ENCODE measurements around the gene MUC6.

The MUC6 gene

GRCh38 chr11:1038921-1039320, 2.4 kb upstream of the MUC6 start:
- Histone ChIP-seq H3K27ac (no peak overlapping the region), H3K36me3 (no peaks in the 10 kb centered on the region), H3K27me3 (no peaks in the 10 kb centered on the region), H3K4me1 (ENCODE audit: control insufficient read depth in 1 of 2, insufficient read depth in 1 of 2, low read depth in 1 of 2, low read length in 1 of 2) (no peaks in the 10 kb centered on the region), H3K9me3 (no peaks in the 10 kb centered on the region), H3K4me3 (ENCODE audit: low read depth in 1 of 2, low read length in 1 of 2) (no peak overlapping the region)
- TF ChIP-seq CTCF (IDR thresholded peaks at IDR 0.05), result no peak

- Histone ChIP-seq H3K9me3 (no peaks in the 10 kb centered on the region), H3K4me3 (ENCODE audit: low read depth in 1 of 2, low read length in 1 of 2) (no peak overlapping the region), H3K27me3 (no peaks in the 10 kb centered on the region), H3K27ac (no peak overlapping the region), H3K4me1 (ENCODE audit: control insufficient read depth in 1 of 2, insufficient read depth in 1 of 2, low read depth in 1 of 2, low read length in 1 of 2) (no peaks in the 10 kb centered on the region), H3K36me3 (no peaks in the 10 kb centered on the region)
- no peak for TF ChIP-seq CTCF (IDR thresholded peaks at IDR 0.05)
These were observed 1.8 kb upstream of the MUC6 start for GRCh38 chr11:1038361-1038760.

- H3K9me3 ChIP-seq, result no peaks in the 10 kb centered on the region
- no peaks in the 10 kb centered on the region for H3K4me1 ChIP-seq (ENCODE audit: control insufficient read depth in 1 of 2, insufficient read depth in 1 of 2, low read depth in 1 of 2, low read length in 1 of 2)
- no peaks in the 10 kb centered on the region for H3K27me3 ChIP-seq
- no peak for TF ChIP-seq CTCF (IDR thresholded peaks at IDR 0.05)
- no peak overlapping the region for H3K27ac ChIP-seq
- no peak overlapping the region for H3K4me3 ChIP-seq (ENCODE audit: low read depth in 1 of 2, low read length in 1 of 2)
- no peaks in the 10 kb centered on the region for H3K36me3 ChIP-seq
These were observed 1.1 kb upstream of the MUC6 start for GRCh38 chr11:1037506-1038055.

GRCh38 chr11:1036931-1037330, 413 bp upstream of the MUC6 start:
- no peaks in the 10 kb centered on the region for H3K36me3 ChIP-seq
- H3K4me3 ChIP-seq (ENCODE audit: low read depth in 1 of 2, low read length in 1 of 2), result no peak overlapping the region
- no peaks in the 10 kb centered on the region for H3K27me3 ChIP-seq
- no peak for TF ChIP-seq CTCF (IDR thresholded peaks at IDR 0.05)
- no peaks in the 10 kb centered on the region for H3K9me3 ChIP-seq
- H3K4me1 ChIP-seq (ENCODE audit: control insufficient read depth in 1 of 2, insufficient read depth in 1 of 2, low read depth in 1 of 2, low read length in 1 of 2), result no peaks in the 10 kb centered on the region
- H3K27ac ChIP-seq, result no peak overlapping the region

- H3K36me3 ChIP-seq, result no peaks in the 10 kb centered on the region
- H3K4me3 ChIP-seq (ENCODE audit: low read depth in 1 of 2, low read length in 1 of 2), result no peak overlapping the region
- no peaks in the 10 kb centered on the region for H3K27me3 ChIP-seq
- H3K4me1 ChIP-seq (ENCODE audit: control insufficient read depth in 1 of 2, insufficient read depth in 1 of 2, low read depth in 1 of 2, low read length in 1 of 2), result no peaks in the 10 kb centered on the region
- no peak overlapping the region for H3K27ac ChIP-seq
- no peak for TF ChIP-seq CTCF (IDR thresholded peaks at IDR 0.05)
- H3K9me3 ChIP-seq, result no peaks in the 10 kb centered on the region
These were observed 788 bp downstream of the MUC6 start for GRCh38 chr11:1035577-1036283.
